Endometrial microvascular endothelial cells (primary cell): ENCODE measurements around the gene MRGPRX1. TPM values are rescaled to one million over a fixed set of nuclear protein-coding genes. Genes with fewer than 3 reads are reported as not detected.
"Not testable (repeated sequence)": the region's sequence is repeated elsewhere in the genome, so short reads cannot be mapped to it uniquely, and the experiment has no call there.

Experiments used
- in situ Hi-C: cut with HindIII; loops from 2 replicates; pipeline ENCODE4 v1.10.0; 2017; ENCODE audit warnings: low sequenced_read_pairs, low pct_unique_long_range_greater_than_20kb; ENCODE audit errors: inconsistent ontology term
- total RNA-seq: library from RNA; depleted of rRNA; stranded (reverse); fragments of >200 nt; gene quantifications from one replicate; pipeline ENCODE4 v1.2.3, GENCODE V29; 2015; ENCODE audit errors: inconsistent ontology term

The MRGPRX1 gene
- not detected for total RNA-seq

DNA sequence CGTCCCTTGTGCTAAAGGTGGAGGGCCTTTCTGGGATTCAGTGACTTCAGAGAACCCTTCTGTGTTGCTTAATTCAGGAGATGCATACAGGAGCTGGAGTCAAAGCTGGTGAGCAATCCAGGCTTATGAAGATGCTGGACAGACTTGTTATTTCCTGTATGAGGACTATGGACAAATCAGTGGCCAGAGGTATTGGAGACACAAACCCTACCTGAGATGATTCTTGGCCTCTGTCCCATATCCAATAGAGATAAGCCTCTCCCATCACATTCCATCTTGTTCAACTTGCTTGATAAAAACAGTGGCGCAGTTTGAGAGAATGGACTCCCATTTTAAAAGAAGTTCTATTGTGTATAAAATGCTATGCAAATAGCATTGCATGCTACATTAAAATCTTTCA, at the start of gene MRGPRX1:
Gene MRGPRX1 (minus strand): TSS at position 101 of the 400 bp plus-strand sequence. CDS start 4,630 bp downstream, outside the sequence.
- in situ Hi-C loops = no loop called here

DNA sequence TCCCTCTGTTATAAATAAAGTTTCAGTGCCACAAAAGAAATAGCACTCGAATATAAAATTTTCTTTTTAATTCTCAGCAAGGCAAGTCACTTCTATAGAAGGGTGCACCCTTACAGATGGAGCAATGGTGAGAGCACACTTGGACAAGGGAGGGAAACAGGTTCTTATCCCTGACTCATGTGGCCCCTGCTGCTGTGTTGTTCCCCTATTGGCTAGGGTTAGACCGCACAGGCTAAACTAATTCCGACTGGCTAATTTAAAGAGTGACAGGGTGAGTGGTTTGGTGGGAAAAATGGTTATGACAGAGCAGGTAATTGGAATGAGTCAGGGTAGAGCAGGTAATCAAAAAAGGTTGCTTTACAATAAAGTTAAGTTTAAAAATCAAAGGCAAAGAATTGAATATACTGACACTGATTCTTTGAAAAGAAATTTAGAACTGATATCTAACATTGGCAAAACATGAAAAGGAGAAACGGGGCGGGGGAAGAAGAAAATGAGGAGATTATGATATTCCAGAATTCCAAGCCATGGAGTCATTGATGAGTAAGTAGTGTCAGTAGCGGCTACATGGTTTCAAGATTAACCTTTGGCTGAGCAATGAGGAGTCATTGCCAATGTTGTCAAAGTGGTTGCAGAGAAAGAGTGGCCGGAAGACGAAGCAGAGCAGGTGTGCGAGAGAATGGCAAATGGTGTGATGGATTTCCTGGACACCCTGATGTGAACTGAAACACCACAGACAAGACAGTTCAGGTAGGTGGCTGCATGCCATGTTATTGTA, 48.4 kb upstream of the MRGPRX1 start:
- in situ Hi-C loops = no loop called here

GRCh38 chr11:18986744-18987143, 47.5 kb upstream of the MRGPRX1 start:
- in situ Hi-C loops = no loop called here

- in situ Hi-C loops = no loop called here
Measured at GRCh38 chr11:18981897-18982296, 42.7 kb upstream of the MRGPRX1 start.

DNA sequence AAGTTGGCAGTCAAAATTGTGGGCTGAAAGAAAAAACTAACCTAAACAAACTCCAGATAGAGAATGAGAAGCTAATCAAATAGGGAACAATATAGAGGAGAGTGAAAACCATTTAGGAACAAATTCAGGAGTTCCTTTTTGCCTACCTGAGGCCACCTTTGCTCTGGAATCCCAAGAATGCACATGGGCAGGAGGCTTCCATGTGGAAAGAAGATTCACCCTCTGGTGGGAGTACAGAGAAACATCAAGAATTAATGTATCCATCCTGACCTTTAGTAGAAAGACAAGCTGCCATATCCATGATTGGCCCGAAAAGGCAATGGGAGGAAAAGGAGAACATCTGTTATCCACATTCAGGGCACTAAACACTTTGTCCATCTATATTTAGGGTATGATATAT, 35.0 kb upstream of the MRGPRX1 start:
- in situ Hi-C loops = no loop called here

- in situ Hi-C loops = no loop called here
Measured at GRCh38 chr11:18972336-18972735, 33.1 kb upstream of the MRGPRX1 start.

DNA sequence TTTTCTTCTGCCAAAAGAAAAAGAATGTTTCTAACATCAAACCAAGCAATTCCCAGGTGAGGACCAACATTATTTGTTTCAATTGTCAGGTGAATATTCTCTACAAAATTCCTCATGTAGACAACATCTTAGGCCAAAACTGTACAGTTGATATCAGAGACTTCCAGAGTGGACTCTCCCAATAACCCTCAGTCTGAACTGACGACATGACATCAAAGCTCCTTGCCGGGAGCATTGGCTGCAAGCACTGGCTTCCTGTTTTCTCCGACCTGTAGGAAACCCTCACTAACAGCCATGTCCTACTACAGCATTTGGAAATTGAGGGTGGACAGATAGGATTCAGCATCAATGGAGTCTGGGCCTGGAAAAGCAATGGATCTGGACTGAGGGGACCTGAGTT, 30.5 kb upstream of the MRGPRX1 start:
- in situ Hi-C loops = no loop called here

GRCh38 chr11:18958221-18958910, 19.2 kb upstream of the MRGPRX1 start:
- in situ Hi-C loops = no loop called here

GRCh38 chr11:18956630-18957029, 17.4 kb upstream of the MRGPRX1 start:
- in situ Hi-C loops = no loop called here

DNA sequence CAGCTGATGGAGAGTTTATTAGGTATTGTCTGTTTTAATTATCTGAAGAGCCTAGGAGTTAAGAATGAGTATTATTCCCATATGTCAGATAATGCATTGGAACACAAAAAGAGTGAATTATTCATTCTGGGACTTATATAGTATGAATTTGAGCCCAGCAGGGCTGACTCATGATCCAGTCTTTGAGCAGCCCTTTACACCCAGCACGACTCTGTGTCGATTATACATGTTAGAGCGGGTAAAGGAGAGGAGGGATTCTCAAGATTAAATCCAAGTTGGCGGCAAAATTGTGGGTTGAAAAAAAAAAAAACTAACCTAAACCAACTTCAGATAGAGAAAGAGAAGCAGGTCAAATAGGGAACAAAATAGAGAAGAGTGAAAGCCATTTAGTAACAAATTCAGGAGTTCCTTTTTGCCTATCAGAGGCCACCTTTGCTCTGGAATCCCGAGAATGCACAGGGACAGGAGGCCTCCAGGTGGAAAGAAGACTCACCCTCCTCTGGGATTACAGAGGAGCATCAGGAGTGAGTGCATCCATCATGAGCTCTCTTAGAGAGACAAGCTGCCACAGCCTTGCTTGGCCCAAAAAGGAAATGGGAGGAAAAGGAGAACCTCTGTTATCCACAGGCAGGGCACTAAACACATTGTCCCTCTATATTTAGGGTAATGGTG, 3.1 kb downstream of the MRGPRX1 start:
- in situ Hi-C loops = no loop called here

DNA sequence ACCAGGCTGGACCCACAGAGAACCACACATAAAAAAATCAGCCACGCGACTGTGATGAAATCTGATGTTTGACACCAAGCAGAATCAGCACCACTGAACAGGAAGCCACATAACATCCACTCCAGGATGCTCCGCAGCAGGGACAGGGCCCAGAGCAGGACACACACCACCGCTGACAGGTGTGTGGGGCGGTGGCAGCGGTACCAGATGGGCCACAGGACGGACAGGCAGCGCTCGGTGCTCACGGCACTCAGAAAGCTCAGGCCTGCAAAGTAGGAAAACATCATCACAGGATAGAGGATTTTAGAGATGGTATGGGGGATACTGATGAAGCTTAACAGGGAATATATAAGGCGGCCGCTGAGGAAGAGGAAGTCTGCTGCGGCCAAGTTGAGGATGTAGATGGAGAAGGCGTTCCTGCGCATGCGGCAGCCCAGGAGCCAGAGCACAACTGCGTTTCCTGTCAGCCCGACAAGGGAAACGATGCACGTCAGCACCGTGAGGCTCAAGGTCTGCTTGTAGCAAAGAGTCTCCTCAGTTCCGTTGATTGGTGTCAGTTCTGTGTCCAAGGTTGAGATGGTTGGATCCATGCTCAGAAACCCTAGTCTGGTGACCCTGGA, 4.9 kb downstream of the MRGPRX1 start:
- in situ Hi-C loops = no loop called here

GRCh38 chr11:18927550-18928322, 11.5 kb downstream of the MRGPRX1 start:
- in situ Hi-C loops = no loop called here

DNA sequence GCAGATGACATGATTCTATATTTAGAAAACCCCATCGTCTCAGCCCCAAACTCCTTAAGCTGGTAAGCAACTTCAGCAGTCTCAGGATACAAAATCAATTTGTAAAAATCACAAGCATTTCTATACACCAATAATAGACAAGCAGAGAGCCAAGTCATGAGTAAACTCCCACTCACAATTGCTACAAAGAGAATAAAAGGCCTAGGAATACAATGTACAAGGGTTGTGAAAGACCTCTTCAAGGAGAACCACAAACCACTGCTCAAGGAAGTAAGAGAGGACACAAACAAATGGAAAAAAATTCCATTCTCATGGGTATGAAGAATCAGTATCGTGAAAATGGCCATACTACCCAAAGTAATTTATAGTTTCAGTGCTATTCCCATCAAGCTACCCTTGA, 13.8 kb downstream of the MRGPRX1 start:
- in situ Hi-C loops = not testable (repeated sequence)

DNA sequence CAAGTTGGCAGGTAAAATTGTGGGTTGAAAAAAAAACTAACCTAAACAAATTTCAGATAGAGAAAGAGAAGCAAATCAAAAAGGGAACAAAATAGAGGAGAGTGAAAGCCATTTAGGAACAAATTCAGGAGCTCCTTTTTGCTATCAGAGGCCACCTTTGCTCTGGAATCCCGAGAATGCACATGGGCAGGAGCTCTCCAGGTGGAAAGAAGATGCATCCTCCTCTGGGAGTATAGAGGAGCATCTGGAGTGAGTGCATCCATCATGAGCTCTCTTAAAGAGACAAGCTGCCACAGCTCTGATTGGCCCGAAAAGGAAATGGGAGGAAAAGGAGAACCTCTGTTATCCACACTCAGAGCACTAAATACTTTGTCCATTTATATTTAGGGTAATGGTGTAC, 26.3 kb downstream of the MRGPRX1 start:
- in situ Hi-C loops = no loop called here

- in situ Hi-C loops = no loop called here
Measured at GRCh38 chr11:18907391-18907790, 31.8 kb downstream of the MRGPRX1 start.

DNA sequence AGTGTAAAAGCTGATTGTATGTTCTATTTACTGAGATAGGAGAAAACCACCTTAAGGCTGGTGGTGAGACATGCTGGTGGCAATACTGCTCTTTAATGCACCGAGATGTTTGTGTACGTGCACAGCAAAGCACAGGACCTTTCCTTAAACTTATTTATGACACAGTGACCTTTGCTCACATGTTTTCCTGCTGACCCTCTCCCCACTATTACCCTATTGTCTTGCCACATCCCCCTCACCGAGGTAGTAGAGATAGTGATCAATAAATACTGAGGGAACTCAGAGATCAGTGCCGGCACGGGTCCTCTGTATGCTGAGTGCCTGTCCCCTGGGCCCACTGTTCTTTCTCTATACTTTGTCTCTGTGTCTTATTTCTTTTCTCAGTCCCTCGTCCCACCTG, 38.6 kb downstream of the MRGPRX1 start:
- in situ Hi-C loops = not testable (repeated sequence)

- in situ Hi-C loops = not testable (repeated sequence)
Measured at GRCh38 chr11:18900151-18900611, 39.0 kb downstream of the MRGPRX1 start.

GRCh38 chr11:18891712-18892111, 47.5 kb downstream of the MRGPRX1 start:
- in situ Hi-C loops = not testable (repeated sequence)

- in situ Hi-C loops = no loop called here
Measured at GRCh38 chr11:18890615-18891014, 48.6 kb downstream of the MRGPRX1 start.
